NCI-H2196 treated with DMSO at 0.1 percent for 48 hours (cell line): ENCODE measurements around the gene CYP11A1.

ENCODE experiments used
- DNase-seq: peaks from one replicate; lab custom pipeline; 2025; ENCODE audit not compliant: unreplicated experiment; lab: John Stamatoyannopoulos, UW

The CYP11A1 gene

GRCh38 chr15:74350295-74351275 is 16.9 kb downstream of the CYP11A1 start:
- no peak for DNase-seq

- no peak for DNase-seq
Observed at GRCh38 chr15:74349241-74349778, 18.1 kb downstream of the CYP11A1 start.

DNA sequence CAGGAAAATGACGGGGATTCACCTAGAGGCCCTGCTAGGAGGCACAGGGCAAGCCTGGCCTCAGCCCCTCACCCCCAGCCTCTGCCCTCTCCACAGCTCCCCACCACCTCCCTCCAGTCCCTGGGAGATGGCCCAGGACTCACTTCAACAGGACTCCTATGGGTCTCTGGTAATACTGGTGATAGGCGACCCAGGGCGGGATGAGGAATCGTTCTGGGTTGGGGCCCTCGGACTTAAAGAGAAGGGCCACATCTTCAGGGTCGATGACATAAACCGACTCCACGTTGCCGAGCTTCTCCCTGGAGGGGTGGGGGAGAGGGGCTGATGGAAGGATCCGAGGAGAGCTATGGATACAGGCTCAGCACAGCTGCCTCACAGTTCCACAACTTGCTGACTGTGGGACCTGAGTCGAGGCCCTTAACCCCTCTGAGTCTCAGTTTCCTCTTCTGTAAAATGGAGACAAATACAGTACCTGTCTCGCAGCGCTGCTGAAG is 19.6 kb downstream of the CYP11A1 start:
- DNase-seq = no peak

GRCh38 chr15:74345051-74345450 is 22.4 kb downstream of the CYP11A1 start:
- DNase-seq = no peak

DNA sequence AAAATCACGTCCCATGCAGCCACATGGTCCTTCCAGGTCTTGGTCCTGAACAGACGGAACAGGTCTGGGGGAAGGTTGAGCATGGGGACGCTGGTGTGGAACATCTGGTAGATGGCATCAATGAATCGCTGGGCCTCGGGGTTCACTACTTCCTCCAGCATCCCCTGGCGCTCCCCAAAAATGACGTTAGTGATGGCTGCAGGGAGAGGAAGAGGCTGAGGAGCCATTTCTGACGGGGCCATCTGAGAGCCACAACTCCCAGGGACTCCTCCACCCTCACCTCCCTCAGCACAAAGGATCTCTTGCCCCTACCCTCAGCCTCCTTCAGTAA is 23.7 kb downstream of the CYP11A1 start:
- no peak for DNase-seq

- no peak for DNase-seq
Observed at GRCh38 chr15:74343127-74343796, 24.2 kb downstream of the CYP11A1 start.

DNA sequence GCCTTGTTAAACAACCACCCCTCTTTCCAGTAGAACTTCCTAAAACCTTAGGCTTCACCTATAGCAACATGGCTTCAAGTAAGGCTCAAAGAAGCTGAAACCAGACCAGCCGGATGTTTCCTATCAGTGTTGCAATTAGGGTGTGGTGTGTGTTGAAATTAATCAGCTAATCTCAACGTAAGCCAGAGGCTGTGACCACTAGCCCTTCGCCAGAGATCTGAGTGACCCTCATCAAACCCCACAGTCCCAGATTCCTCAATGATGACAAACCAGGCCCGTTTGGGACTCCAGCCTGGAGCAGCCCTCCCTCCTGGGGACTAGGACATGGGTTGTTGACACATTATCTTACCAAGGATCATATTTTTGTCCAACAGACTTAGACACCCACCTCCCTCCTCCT is 27.3 kb downstream of the CYP11A1 start:
- DNase-seq = no peak

- DNase-seq = no peak
Observed at GRCh38 chr15:74339371-74339770, 28.1 kb downstream of the CYP11A1 start.

GRCh38 chr15:74338676-74339075 is 28.8 kb downstream of the CYP11A1 start:
- no peak for DNase-seq

DNA sequence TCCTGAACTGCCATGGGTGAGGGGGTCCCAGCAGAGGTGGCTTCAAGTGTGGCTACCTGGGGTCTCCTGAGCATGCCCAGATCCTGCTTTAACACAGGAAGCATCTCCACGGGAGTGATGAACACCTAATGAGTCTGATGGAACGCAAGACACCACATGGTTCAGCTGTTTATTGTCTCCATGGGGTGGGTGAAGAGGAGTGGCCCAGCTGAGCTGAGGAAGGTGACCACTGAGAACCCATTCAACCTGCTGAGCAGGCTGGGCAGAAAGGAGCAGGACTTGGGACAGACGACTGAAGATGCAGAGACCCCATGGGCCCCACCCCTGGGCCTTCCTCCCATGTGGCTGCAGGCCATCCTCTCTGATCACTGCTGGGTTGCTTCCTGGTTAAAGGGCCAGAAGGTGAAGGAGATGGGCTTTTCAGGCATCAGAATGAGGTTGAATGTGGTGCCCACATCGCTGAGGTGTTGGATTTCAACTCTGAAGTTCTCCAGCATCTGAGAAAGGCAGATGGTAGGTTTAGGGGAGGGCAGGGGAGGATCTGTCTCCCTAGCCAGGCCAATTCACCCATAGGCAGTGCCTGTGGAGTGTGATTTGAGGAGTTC is 29.7 kb downstream of the CYP11A1 start:
- no peak for DNase-seq

DNA sequence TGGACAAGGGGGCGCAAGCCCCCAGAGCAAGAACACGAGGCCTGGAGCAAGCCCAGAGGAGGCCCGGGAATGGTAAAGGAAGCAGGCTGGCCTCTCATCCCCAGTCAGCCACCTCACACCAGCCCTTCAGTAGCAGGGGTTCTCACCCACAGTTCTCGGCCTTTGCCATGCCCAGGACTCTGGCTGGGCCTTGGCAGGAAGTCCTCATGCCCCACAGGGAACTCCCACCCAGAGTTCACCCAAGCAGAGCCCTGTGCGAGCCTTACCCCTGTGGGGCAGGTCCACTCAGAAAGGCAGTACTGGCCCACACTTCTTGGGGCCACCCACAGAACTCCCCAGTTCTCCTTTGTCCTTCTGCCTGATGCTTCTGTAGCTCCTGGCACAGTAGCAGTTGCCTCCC is 30.3 kb downstream of the CYP11A1 start:
- DNase-seq = no peak

DNA sequence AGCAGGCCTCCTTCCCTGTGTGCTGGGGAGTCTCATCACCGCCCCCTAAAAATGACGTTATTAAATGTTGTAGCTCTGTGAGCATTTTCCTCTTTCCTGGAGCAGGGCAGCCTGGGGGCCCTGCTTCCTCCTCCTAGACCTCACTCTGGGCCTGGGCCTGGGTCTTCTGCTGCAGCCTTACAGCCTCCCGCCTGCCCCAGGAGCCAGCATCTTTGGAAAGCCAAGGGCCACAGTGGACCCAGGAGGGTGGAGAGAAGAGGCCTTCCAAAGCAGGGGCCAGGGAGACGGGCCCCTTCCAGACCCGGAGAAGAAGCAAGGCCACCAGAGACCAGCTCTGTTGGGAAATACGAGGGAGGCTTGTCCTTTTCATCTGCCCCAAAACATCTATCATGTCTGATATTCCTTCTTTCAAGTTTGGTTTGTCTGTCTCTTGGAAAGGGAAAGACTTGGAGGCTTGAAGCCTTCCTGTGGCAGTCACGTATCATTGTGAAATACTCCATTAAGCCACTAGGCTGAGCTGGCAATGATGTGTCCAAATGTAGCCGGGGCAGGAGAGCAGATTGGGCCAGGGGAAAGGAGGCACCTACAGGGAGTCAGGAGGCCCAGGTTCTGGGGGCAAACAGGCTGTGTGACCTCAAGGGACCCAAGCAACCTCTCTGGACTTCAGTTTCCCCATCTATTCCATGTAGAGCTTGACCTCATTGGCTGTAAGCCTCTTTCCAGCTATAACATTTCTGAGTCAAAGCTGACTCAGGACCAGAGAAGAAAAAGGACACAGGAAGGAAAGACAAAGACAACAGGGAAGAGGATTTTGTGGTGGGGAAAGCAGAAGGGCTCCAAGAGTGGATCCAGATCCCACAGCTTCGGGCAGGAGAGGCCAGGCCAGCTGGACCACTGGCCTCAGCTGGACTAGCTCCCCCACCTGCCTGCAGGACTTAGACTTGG is 31.1 kb downstream of the CYP11A1 start:
- no peak for DNase-seq

DNA sequence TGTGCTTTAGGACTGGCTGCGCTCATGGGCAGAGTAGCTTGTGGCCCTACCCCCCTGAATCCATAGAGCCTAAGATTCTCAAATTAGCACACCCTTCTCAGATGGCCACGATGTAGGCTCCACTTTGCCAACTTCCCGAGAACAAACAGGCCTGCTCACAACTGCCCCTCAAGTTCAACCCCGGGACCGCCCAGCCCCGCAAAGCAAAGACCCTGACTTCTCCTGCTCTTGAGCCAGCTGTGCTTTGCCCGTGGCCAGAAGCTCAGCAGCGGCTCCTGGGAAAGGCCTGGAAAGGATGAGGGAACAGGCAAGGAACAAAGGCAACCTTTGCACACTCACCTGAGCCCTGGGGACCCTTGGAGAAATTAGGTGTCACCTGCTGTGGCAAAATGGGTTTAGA is 32.0 kb downstream of the CYP11A1 start:
- DNase-seq = no peak

DNA sequence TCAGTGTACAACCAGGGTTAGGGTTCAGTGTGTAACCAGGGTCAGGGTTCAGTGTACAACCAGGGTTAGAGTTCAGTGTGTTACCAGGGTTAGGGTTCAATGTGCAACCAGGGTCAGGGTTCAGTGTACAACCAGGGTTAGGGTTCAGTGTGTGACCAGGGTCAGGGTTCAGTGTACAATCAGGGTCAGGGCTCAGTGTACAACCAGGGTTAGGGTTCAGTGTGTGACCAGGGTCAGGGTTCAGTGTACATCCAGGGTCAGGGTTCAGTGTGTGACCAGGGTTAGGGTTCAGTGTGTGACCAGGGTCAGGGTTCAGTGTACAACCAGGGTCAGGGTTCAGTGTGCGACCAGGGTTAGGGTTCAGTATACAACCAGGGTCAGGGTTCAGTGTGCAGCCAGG is 33.3 kb downstream of the CYP11A1 start:
- no peak for DNase-seq

- no peak for DNase-seq
Observed at GRCh38 chr15:74333662-74334061, 33.8 kb downstream of the CYP11A1 start.

- DNase-seq = no peak
Observed at GRCh38 chr15:74333093-74333492, 34.4 kb downstream of the CYP11A1 start.

GRCh38 chr15:74332611-74333010 is 34.8 kb downstream of the CYP11A1 start:
- DNase-seq = no peak

GRCh38 chr15:74332011-74332410 is 35.4 kb downstream of the CYP11A1 start:
- no peak for DNase-seq

DNA sequence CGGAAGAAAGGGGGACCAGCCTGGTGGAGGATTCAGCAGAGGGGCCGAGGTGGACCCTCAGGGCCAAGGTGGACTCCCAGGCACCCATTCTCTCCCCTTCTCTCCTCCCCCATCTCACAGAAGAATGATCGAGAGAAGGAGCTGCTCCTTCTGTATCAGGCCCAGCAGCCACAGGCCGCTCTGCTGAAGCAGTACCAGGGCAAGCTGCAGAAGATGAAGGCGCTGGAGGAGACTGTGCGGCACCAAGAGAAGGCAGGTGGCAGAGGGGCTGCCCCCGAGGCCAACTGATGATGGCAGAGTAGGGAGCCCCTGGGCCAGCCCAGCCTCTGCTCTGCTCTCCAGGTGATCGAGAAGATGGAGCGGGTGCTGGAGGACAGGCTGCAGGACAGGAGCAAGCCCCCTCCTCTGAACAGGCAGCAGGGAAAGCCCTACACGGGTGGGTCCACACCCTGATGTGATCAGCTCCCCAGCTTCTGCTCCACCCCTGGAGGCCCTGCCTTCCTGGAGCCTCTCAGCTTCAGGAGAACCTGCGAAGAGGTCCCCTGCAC is 36.5 kb downstream of the CYP11A1 start:
- no peak for DNase-seq
